Suprapubic skin (tissue), 4 donors: Measurements from ENCODE around the gene TESMIN. TPM values are rescaled to one million over a fixed set of nuclear protein-coding genes. Genes with fewer than 3 reads are reported as not detected.

ENCODE experiments used
- DNase-seq, 2 donors: peaks; one replicate each; pipeline ENCODE4 v3.0.0-alpha.2; 2019; ENCODE audit warnings: low spot score in 2 of 2
- H3K27ac ChIP-seq: fragments of 200-600 bp; sonication (generic); one replicate; pipeline ENCODE4 v1.5.1; 2019
- H3K27me3 ChIP-seq: fragments of 200-600 bp; sonication (generic); one replicate; pipeline ENCODE4 v1.5.1; 2019
- H3K36me3 ChIP-seq: fragments of 200-600 bp; sonication (generic); one replicate; pipeline ENCODE4 v1.5.1; 2019
- H3K4me1 ChIP-seq: fragments of 200-600 bp; sonication (generic); one replicate; pipeline ENCODE4 v1.5.1; 2019
- H3K4me3 ChIP-seq: fragments of 200-600 bp; sonication (generic); one replicate; pipeline ENCODE4 v1.5.1; 2019; ENCODE audit warnings: mild to moderate bottlenecking
- H3K9me3 ChIP-seq: fragments of 200-600 bp; sonication (generic); one replicate; pipeline ENCODE4 v1.5.1; 2019
- CTCF ChIP-seq, 2 donors: fragments of 200-600 bp in 1 of 2; fragments of 450-650 bp in 1 of 2; sonication (generic) in 1 of 2; IDR thresholded peaks; one replicate each; pipeline ENCODE4 v1.5.1; 2016 to 2019; ENCODE audit warnings: antibody characterized with exemption in 2 of 2, mild to moderate bottlenecking in 1 of 2, moderate library complexity in 1 of 2
- EP300 ChIP-seq: sonication (generic); formaldehyde crosslinking; IDR thresholded peaks from one replicate; pipeline ENCODE4 v1.6.1; 2017; ENCODE audit warnings: antibody characterized with exemption
- POLR2A ChIP-seq, 2 donors: fragments of 450-650 bp; IDR thresholded peaks; one replicate each; pipeline ENCODE4 v1.6.1; 2017; ENCODE audit warnings: antibody characterized with exemption in 2 of 2, mild to moderate bottlenecking in 2 of 2, moderate library complexity in 2 of 2
- POLR2AphosphoS5 ChIP-seq, 3 donors: sonication (generic); formaldehyde crosslinking; IDR thresholded peaks; one replicate each; pipeline ENCODE4 v1.6.1; 2017; ENCODE audit warnings: antibody characterized with exemption in 3 of 3
- WGBS: methylation state at CpG from one replicate; pipeline ENCODE4 v1.1.5; 2018; 5-methylcytosine and 5-hydroxymethylcytosine counted together
- total RNA-seq, 4 donors: library from RNA; depleted of rRNA; stranded (reverse); fragments of >200 nt; gene quantifications; one replicate each; pipeline ENCODE4 v1.1.0, GENCODE V29; 2016

The TESMIN gene
- total RNA-seq, 4 donors from 2014 or later: 1.2 to 3.5 (median 2.8) TPM

- peaks cover 3% of the 10 kb centered on the region for H3K9me3 ChIP-seq
- peaks cover 24% of the 10 kb centered on the region for H3K27me3 ChIP-seq
- peak in 1 of 2 donors; percentile 31 for DNase-seq
- no peaks in the 10 kb centered on the region for H3K36me3 ChIP-seq
- no peak overlapping the region for H3K27ac ChIP-seq
- 90% methylated on average over 18 of the region's 18 CpGs for WGBS
- H3K4me1 ChIP-seq: peaks cover 8% of the 10 kb centered on the region
- TF ChIP-seq POLR2A (IDR thresholded peaks at IDR 0.05) (no peak), POLR2AphosphoS5 (IDR thresholded peaks at IDR 0.05) (no peak), EP300 (no peak), CTCF (IDR thresholded peaks at IDR 0.05) (no peak)
- no peak overlapping the region for H3K4me3 ChIP-seq
Observed at GRCh38 chr11:68660066-68660810, 91.1 kb downstream of the TESMIN start.

- peak in 1 of 2 donors; percentile 79 for DNase-seq
- H3K9me3 ChIP-seq: peaks cover 4% of the 10 kb centered on the region
- peak overlapping the region; percentile 56 for H3K27ac ChIP-seq
- 48% methylated on average over 21 of the region's 22 CpGs for WGBS
- peaks cover 8% of the 10 kb centered on the region for H3K4me1 ChIP-seq
- peaks cover 15% of the 10 kb centered on the region for H3K27me3 ChIP-seq
- TF ChIP-seq CTCF (IDR thresholded peaks at IDR 0.05) (no peak), EP300 (no peak), POLR2AphosphoS5 (IDR thresholded peaks at IDR 0.05) (no peak), POLR2A (IDR thresholded peaks at IDR 0.05) (no peak)
- H3K36me3 ChIP-seq: no peaks in the 10 kb centered on the region
- no peak overlapping the region for H3K4me3 ChIP-seq
Observed at GRCh38 chr11:68659158-68659921, 92.0 kb downstream of the TESMIN start.

GRCh38 chr11:68658661-68659060 is 92.7 kb downstream of the TESMIN start:
- H3K9me3 ChIP-seq: peaks cover 4% of the 10 kb centered on the region
- peaks cover 9% of the 10 kb centered on the region for H3K27me3 ChIP-seq
- peak overlapping the region; percentile 56 for H3K27ac ChIP-seq
- H3K4me3 ChIP-seq: no peak overlapping the region
- 84% methylated on average over 13 of the region's 13 CpGs for WGBS
- TF ChIP-seq EP300: no peak
- TF ChIP-seq POLR2AphosphoS5 (IDR thresholded peaks at IDR 0.05): no peak
- DNase-seq: peak in 1 of 2 donors; percentile 72
- no peaks in the 10 kb centered on the region for H3K36me3 ChIP-seq
- peaks cover 8% of the 10 kb centered on the region for H3K4me1 ChIP-seq

GRCh38 chr11:68658097-68658496 is 93.2 kb downstream of the TESMIN start:
- Histone ChIP-seq H3K36me3 (no peaks in the 10 kb centered on the region), H3K4me1 (peaks cover 8% of the 10 kb centered on the region), H3K4me3 (no peak overlapping the region), H3K27ac (no peak overlapping the region), H3K9me3 (peaks cover 4% of the 10 kb centered on the region), H3K27me3 (peaks cover 6% of the 10 kb centered on the region)
- TF ChIP-seq EP300 (no peak), POLR2AphosphoS5 (IDR thresholded peaks at IDR 0.05) (no peak), POLR2A (IDR thresholded peaks at IDR 0.05) (no peak), CTCF (IDR thresholded peaks at IDR 0.05) (no peak)
- WGBS: 94% methylated on average over 8 of the region's 8 CpGs
- DNase-seq: peak in 1 of 2 donors; percentile 47

Other genes starting within 250 kb of the TESMIN start
- 100 to 1,000 TPM in 1 of 4 donors, 10 to 100 TPM in 2, 1 to 10 TPM in 1; 7.2 to 120 (median 29.8) TPM for gene GAL, start 67.0 kb downstream of the TESMIN start, total RNA-seq
- 100 to 1,000 TPM in 1 of 4 donors, 10 to 100 TPM in 3; 18.5 to 125 (median 38.3) TPM for gene CPT1A, start 90.4 kb upstream of the TESMIN start, total RNA-seq
- gene MRPL21, start 152.3 kb upstream of the TESMIN start, total RNA-seq: 10 to 100 TPM; 28.6 to 43.8 (median 35.0) TPM
- gene IGHMBP2, start 152.4 kb upstream of the TESMIN start, total RNA-seq: 10 to 100 TPM; 22.9 to 55.0 (median 30.3) TPM
- not detected for gene MRGPRD, start 229.5 kb upstream of the TESMIN start, total RNA-seq